ENCODE measurements around the gene HSD17B8. TPM values are rescaled to one million over a fixed set of nuclear protein-coding genes. Genes with fewer than 3 reads are reported as not detected.

The HSD17B8 gene
- total and polyA plus RNA-seq, 7 experiments from 2014 or later: 9.7 to 67.0 (median 19.2) TPM

GRCh38 chr6:33200219-33201146 is 4.0 kb upstream of the HSD17B8 start, which contains the start of the genes RXRB and SLC39A7:
Gene RXRB (minus strand): TSS chr6:33200665. CDS start chr6:33200476, 189 bp downstream.
Gene SLC39A7 (plus strand): TSS chr6:33200867. CDS start chr6:33201246, 379 bp downstream.
- peak; percentile 85 for ATAC-seq
- Histone ChIP-seq H3K27me3 (ENCODE audit: control insufficient read depth in 2 of 2, insufficient read depth in 2 of 2, low read length in 2 of 2) (no peaks in the 10 kb centered on the region), H3K27ac (ENCODE audit: low read depth, low read length) (peak within 1 kb of the TSS; percentile 96), H3K9me3 (ENCODE audit: control insufficient read depth in 2 of 3, low read length in 3 of 3) (no peaks in the 10 kb centered on the region), H3K36me3 (ENCODE audit: control insufficient read depth in 2 of 3, insufficient read depth in 3 of 3, low read length in 3 of 3) (peaks cover 4 to 56% (median 15%) of the 10 kb centered on the region in 3 experiments), H3K4me1 (ENCODE audit: control insufficient read depth in 2 of 2, insufficient read depth in 2 of 2, low read length in 2 of 2) (peaks cover 32 to 37% of the 10 kb centered on the region in 2 donors), H3K4me3 (ENCODE audit: low read length) (peak within 1 kb of the TSS; percentile 89)
- peaks cover 0 to under 1% (median 0%) of the 10 kb centered on the region in 11 donors for H3K9me3 Mint-ChIP-seq
- no peaks in the 10 kb centered on the region for H3K27me3 Mint-ChIP-seq
- intact Hi-C loops (cut with micrococcal nuclease): loop anchor here (1.0 to 10.0 kb wide), 25 partner anchors 8 to 1996 kb away; partner anchors contain the start of genes KIFC1 (in 2 of the 2), PFDN6 (in 2 of the 2), RING1 (in 2 of the 2) and VPS52 (in 2 of the 2)
- CTCF ChIA-PET: interaction anchor here (0.6 to 4.6 kb wide), 2 partner anchors 39 to 48 kb away, joined by 3 to 31 read pairs; no protein-coding TSS in a partner anchor
- H3K36me3 Mint-ChIP-seq: peaks cover 16 to 44% (median 19%) of the 10 kb centered on the region in 5 donors
- H3K27ac Mint-ChIP-seq: peak within 1 kb of the TSS; percentile 97 to 99 (median 99)
- H3K4me1 Mint-ChIP-seq: peaks cover 62 to 84% (median 73%) of the 10 kb centered on the region in 7 donors
- DNase-seq: peak; percentile 88 to 99 (median 97)
- peak within 1 kb of the TSS; percentile 95 to 100 (median 99) for H3K4me3 Mint-ChIP-seq
- POLR2A ChIA-PET: interaction anchor here (0.9 to 2.2 kb wide), 5 partner anchors 8 to 50 kb away, joined by 3 to 13 read pairs (median 8); partner anchors contain the start of gene RING1

- Mint-ChIP-seq H3K27ac (peak overlapping the region; percentile 97 to 99 (median 99)), H3K36me3 (peaks cover 12 to 38% (median 13%) of the 10 kb centered on the region in 5 donors), H3K4me1 (peaks cover 65 to 84% (median 80%) of the 10 kb centered on the region in 7 donors), H3K9me3 (no peaks in the 10 kb centered on the region), H3K27me3 (no peaks in the 10 kb centered on the region), H3K4me3 (peak overlapping the region; percentile 95 to 100 (median 99))
- Histone ChIP-seq H3K9me3 (ENCODE audit: control insufficient read depth in 2 of 3, low read length in 3 of 3) (no peaks in the 10 kb centered on the region), H3K27me3 (ENCODE audit: control insufficient read depth in 2 of 2, insufficient read depth in 2 of 2, low read length in 2 of 2) (no peaks in the 10 kb centered on the region), H3K27ac (ENCODE audit: low read depth, low read length) (peak overlapping the region; percentile 96), H3K4me1 (ENCODE audit: control insufficient read depth in 2 of 2, insufficient read depth in 2 of 2, low read length in 2 of 2) (peaks cover 34 to 38% of the 10 kb centered on the region in 2 donors), H3K36me3 (ENCODE audit: control insufficient read depth in 2 of 3, insufficient read depth in 3 of 3, low read length in 3 of 3) (peaks cover 0 to 50% (median 10%) of the 10 kb centered on the region in 3 experiments), H3K4me3 (ENCODE audit: low read length) (peak overlapping the region; percentile 89)
- intact Hi-C loops (cut with micrococcal nuclease): loop anchor here (2.0 to 10.0 kb wide), 10 partner anchors 18 to 1996 kb away; partner anchors contain the start of genes C6orf47 (in 1 of the 2), CLIC1 (in 1 of the 2), CSNK2B (in 1 of the 2) and GPANK1 (in 1 of the 2)
- DNase-seq: no peak
- CTCF ChIA-PET: no interaction called here
- ATAC-seq: no peak
- POLR2A ChIA-PET: interaction anchor here (1.5 kb wide), 1 partner anchor 47 kb away, joined by 3 read pairs; no protein-coding TSS in a partner anchor
These were observed 3.3 kb upstream of the HSD17B8 start for GRCh38 chr6:33201147-33201545.

- peaks cover 7 to 33% (median 13%) of the 10 kb centered on the region in 5 donors for H3K36me3 Mint-ChIP-seq
- intact Hi-C loops (cut with micrococcal nuclease): loop anchor here (2.0 to 10.0 kb wide), 10 partner anchors 19 to 1997 kb away; partner anchors contain the start of genes C6orf47 (in 1 of the 2), CLIC1 (in 1 of the 2), CSNK2B (in 1 of the 2) and GPANK1 (in 1 of the 2)
- POLR2A ChIA-PET: interaction anchor here (1.5 kb wide), 1 partner anchor 46 kb away, joined by 3 read pairs; no protein-coding TSS in a partner anchor
- peak overlapping the region; percentile 95 to 100 (median 99) for H3K4me3 Mint-ChIP-seq
- no peak overlapping the region for H3K4me3 ChIP-seq (ENCODE audit: low read length)
- CTCF ChIA-PET: no interaction called here
- no peaks in the 10 kb centered on the region for H3K27me3 ChIP-seq (ENCODE audit: control insufficient read depth in 2 of 2, insufficient read depth in 2 of 2, low read length in 2 of 2)
- H3K27me3 Mint-ChIP-seq: no peaks in the 10 kb centered on the region
- H3K36me3 ChIP-seq (ENCODE audit: control insufficient read depth in 2 of 3, insufficient read depth in 3 of 3, low read length in 3 of 3): peaks cover 0 to 43% (median 10%) of the 10 kb centered on the region in 3 experiments
- H3K4me1 ChIP-seq (ENCODE audit: control insufficient read depth in 2 of 2, insufficient read depth in 2 of 2, low read length in 2 of 2): peaks cover 34 to 38% of the 10 kb centered on the region in 2 donors
- no peaks in the 10 kb centered on the region for H3K9me3 ChIP-seq (ENCODE audit: control insufficient read depth in 2 of 3, low read length in 3 of 3)
- ATAC-seq (no peak), DNase-seq (no peak)
- peak overlapping the region in 7 of 9 donors; percentile 36 to 98 (median 83) for H3K27ac Mint-ChIP-seq
- peak overlapping the region; percentile 96 for H3K27ac ChIP-seq (ENCODE audit: low read depth, low read length)
- H3K4me1 Mint-ChIP-seq: peaks cover 62 to 86% (median 80%) of the 10 kb centered on the region in 7 donors
- no peaks in the 10 kb centered on the region for H3K9me3 Mint-ChIP-seq
These were observed 2.5 kb upstream of the HSD17B8 start for GRCh38 chr6:33201935-33202334.

- no peak overlapping the region for H3K4me3 ChIP-seq (ENCODE audit: low read length)
- no peaks in the 10 kb centered on the region for H3K9me3 ChIP-seq (ENCODE audit: control insufficient read depth in 2 of 3, low read length in 3 of 3)
- Mint-ChIP-seq H3K4me3 (peak overlapping the region; percentile 77 to 100 (median 98)), H3K27me3 (no peaks in the 10 kb centered on the region), H3K27ac (peak overlapping the region in 8 of 9 donors; percentile 40 to 98 (median 78)), H3K36me3 (peaks cover 7 to 26% (median 13%) of the 10 kb centered on the region in 5 donors), H3K9me3 (no peaks in the 10 kb centered on the region), H3K4me1 (peaks cover 58 to 78% (median 73%) of the 10 kb centered on the region in 7 donors)
- ATAC-seq (no peak), DNase-seq (no peak)
- ChIA-PET CTCF (no interaction called here), POLR2A (interaction anchor here (0.5 to 1.5 kb wide), 6 partner anchors 11 to 417 kb away, joined by 3 to 7 read pairs (median 4); partner anchors contain the start of gene VPS52)
- peaks cover 38 to 40% of the 10 kb centered on the region in 2 donors for H3K4me1 ChIP-seq (ENCODE audit: control insufficient read depth in 2 of 2, insufficient read depth in 2 of 2, low read length in 2 of 2)
- peaks cover 0 to 36% (median 10%) of the 10 kb centered on the region in 3 experiments for H3K36me3 ChIP-seq (ENCODE audit: control insufficient read depth in 2 of 3, insufficient read depth in 3 of 3, low read length in 3 of 3)
- no peaks in the 10 kb centered on the region for H3K27me3 ChIP-seq (ENCODE audit: control insufficient read depth in 2 of 2, insufficient read depth in 2 of 2, low read length in 2 of 2)
- no peak overlapping the region for H3K27ac ChIP-seq (ENCODE audit: low read depth, low read length)
- intact Hi-C loops (cut with micrococcal nuclease): loop anchor here (5.0 to 10.0 kb wide), 8 partner anchors 85 to 1998 kb away; partner anchors contain the start of genes C6orf47 (in 1 of the 2), CLIC1 (in 1 of the 2), CSNK2B (in 1 of the 2) and GPANK1 (in 1 of the 2)
These were observed 1.7 kb upstream of the HSD17B8 start for GRCh38 chr6:33202799-33203198.

- H3K4me3 ChIP-seq (ENCODE audit: low read length): peak overlapping the region; percentile 89
These were observed 851 bp upstream of the HSD17B8 start for GRCh38 chr6:33203443-33204164.

More at GRCh38 chr6:33203443-33204164, 851 bp upstream of the HSD17B8 start:
- Mint-ChIP-seq H3K27ac (peak overlapping the region; percentile 68 to 97 (median 85)), H3K36me3 (peaks cover 7 to 26% (median 13%) of the 10 kb centered on the region in 5 donors), H3K9me3 (no peaks in the 10 kb centered on the region), H3K4me1 (peaks cover 51 to 70% (median 66%) of the 10 kb centered on the region in 7 donors), H3K27me3 (no peaks in the 10 kb centered on the region), H3K4me3 (peak overlapping the region; percentile 86 to 100 (median 98))
- H3K9me3 ChIP-seq (ENCODE audit: control insufficient read depth in 2 of 3, low read length in 3 of 3): no peaks in the 10 kb centered on the region
- ATAC-seq: no peak
- H3K4me1 ChIP-seq (ENCODE audit: control insufficient read depth in 2 of 2, insufficient read depth in 2 of 2, low read length in 2 of 2): peaks cover 34% of the 10 kb centered on the region in 2 donors
- H3K27me3 ChIP-seq (ENCODE audit: control insufficient read depth in 2 of 2, insufficient read depth in 2 of 2, low read length in 2 of 2): no peaks in the 10 kb centered on the region
- ChIA-PET CTCF (no interaction called here), POLR2A (interaction anchor here (0.7 to 1.4 kb wide), 3 partner anchors 45 to 326 kb away, joined by 4 to 7 read pairs (median 4); partner anchors contain the start of gene VPS52)
- H3K27ac ChIP-seq (ENCODE audit: low read depth, low read length): peak overlapping the region; percentile 89
- peaks cover 0 to 36% (median 10%) of the 10 kb centered on the region in 3 experiments for H3K36me3 ChIP-seq (ENCODE audit: control insufficient read depth in 2 of 3, insufficient read depth in 3 of 3, low read length in 3 of 3)
- DNase-seq: no peak
- intact Hi-C loops (cut with micrococcal nuclease): loop anchor here (1.0 to 10.0 kb wide), 10 partner anchors 46 to 1999 kb away; partner anchors contain the start of genes C6orf47 (in 1 of the 2), CLIC1 (in 1 of the 2), CSNK2B (in 1 of the 2) and CUTA (in 1 of the 2)

Measured in naive thymus-derived CD4-positive, alpha-beta T cell (primary cell).